ACC112 (cell line): Measurements from ENCODE around the gene DNAJC17.
A peak's percentile ranks its signal among the peaks of the same experiment; 100 is the strongest.

Experiments used
- H2AFZ ChIP-seq: fragments of 200-600 bp; sonication (generic); one replicate; pipeline ENCODE4 v1.6.0; 2017; ENCODE audit warnings: antibody characterized with exemption, low read length; ENCODE audit not compliant: unreplicated experiment
- H3K27ac ChIP-seq: fragments of 200-600 bp; sonication (generic); 2 replicates; pipeline ENCODE4 v1.5.1; 2014; ENCODE audit warnings: low read depth, mild to moderate bottlenecking, antibody characterized with exemption, low read length, moderate library complexity
- H3K27me3 ChIP-seq: fragments of 200-600 bp; sonication (generic); 2 replicates; pipeline ENCODE4 v1.6.1; 2014; ENCODE audit warnings: mild to moderate bottlenecking, antibody characterized with exemption, low read length, moderate library complexity, mixed read lengths; ENCODE audit not compliant: insufficient read depth
- H3K36me3 ChIP-seq: fragments of 200-600 bp; sonication (generic); 2 replicates; pipeline ENCODE4 v1.6.1; 2016; ENCODE audit warnings: mild to moderate bottlenecking, antibody characterized with exemption, low read length, moderate library complexity, mixed read lengths; ENCODE audit not compliant: insufficient read depth
- H3K4me1 ChIP-seq: fragments of 200-600 bp; sonication (generic); one replicate; pipeline ENCODE4 v1.6.1; 2016; ENCODE audit warnings: low read length, mixed read lengths; ENCODE audit not compliant: insufficient read depth, unreplicated experiment, control insufficient read depth
- H3K4me3 ChIP-seq: fragments of 200-600 bp; sonication (generic); 2 replicates; pipeline ENCODE4 v1.5.1; 2014; ENCODE audit warnings: mild to moderate bottlenecking, low read depth, low read length
- H3K79me2 ChIP-seq: fragments of 200-600 bp; sonication (generic); one replicate; pipeline ENCODE4 v1.6.0; 2016; ENCODE audit warnings: low read length; ENCODE audit not compliant: control insufficient read depth, unreplicated experiment, insufficient read depth

The DNAJC17 gene

GRCh38 chr15:40830884-40831283 is 23.6 kb upstream of the DNAJC17 start:
- Histone ChIP-seq H3K79me2 (no peaks in the 10 kb centered on the region), H3K27ac (no peak overlapping the region), H3K27me3 (no peaks in the 10 kb centered on the region), H3K36me3 (no peaks in the 10 kb centered on the region), H2AFZ (peak overlapping the region; percentile 5), H3K4me1 (peaks cover 6% of the 10 kb centered on the region), H3K4me3 (no peak overlapping the region)

GRCh38 chr15:40829115-40829514 is 21.8 kb upstream of the DNAJC17 start:
- Histone ChIP-seq H3K36me3 (no peaks in the 10 kb centered on the region), H3K79me2 (no peaks in the 10 kb centered on the region), H3K27ac (no peak overlapping the region), H3K27me3 (no peaks in the 10 kb centered on the region), H3K4me1 (no peaks in the 10 kb centered on the region), H3K4me3 (no peak overlapping the region), H2AFZ (no peak overlapping the region)

- H3K36me3 ChIP-seq = no peaks in the 10 kb centered on the region
- H3K79me2 ChIP-seq = no peaks in the 10 kb centered on the region
- no peak within 1 kb of the TSS for H3K27ac ChIP-seq
- no peak within 1 kb of the TSS for H3K4me3 ChIP-seq
- H2AFZ ChIP-seq = no peak within 1 kb of the TSS
- H3K4me1 ChIP-seq = no peaks in the 10 kb centered on the region
- H3K27me3 ChIP-seq = no peaks in the 10 kb centered on the region
These were observed 21.3 kb upstream of the DNAJC17 start, which contains the start of gene PPP1R14D for GRCh38 chr15:40828447-40829036. Gene PPP1R14D (minus strand): TSS chr15:40828708. CDS start chr15:40828641, 67 bp downstream.

GRCh38 chr15:40826423-40827075 is 19.3 kb upstream of the DNAJC17 start:
- Histone ChIP-seq H3K27ac (no peak overlapping the region), H3K79me2 (no peaks in the 10 kb centered on the region), H3K4me1 (no peaks in the 10 kb centered on the region), H3K36me3 (no peaks in the 10 kb centered on the region), H3K27me3 (no peaks in the 10 kb centered on the region), H3K4me3 (no peak overlapping the region), H2AFZ (no peak overlapping the region)

GRCh38 chr15:40825661-40826422 is 18.6 kb upstream of the DNAJC17 start:
- Histone ChIP-seq H3K4me3 (no peak overlapping the region), H3K4me1 (no peaks in the 10 kb centered on the region), H3K36me3 (no peaks in the 10 kb centered on the region), H3K79me2 (no peaks in the 10 kb centered on the region), H3K27ac (no peak overlapping the region), H3K27me3 (no peaks in the 10 kb centered on the region), H2AFZ (no peak overlapping the region)

- no peak overlapping the region for H3K27ac ChIP-seq
- H3K79me2 ChIP-seq = no peaks in the 10 kb centered on the region
These were observed 16.5 kb upstream of the DNAJC17 start for GRCh38 chr15:40823572-40824343.

GRCh38 chr15:40821195-40821594 is 13.9 kb upstream of the DNAJC17 start:
- H3K79me2 ChIP-seq = no peaks in the 10 kb centered on the region
- H2AFZ ChIP-seq = no peak overlapping the region
- no peak overlapping the region for H3K27ac ChIP-seq
- no peaks in the 10 kb centered on the region for H3K4me1 ChIP-seq
- no peak overlapping the region for H3K4me3 ChIP-seq
- H3K27me3 ChIP-seq = no peaks in the 10 kb centered on the region
- H3K36me3 ChIP-seq = no peaks in the 10 kb centered on the region

More at GRCh38 chr15:40823572-40824343, 16.5 kb upstream of the DNAJC17 start:
- Histone ChIP-seq H3K4me3 (no peak overlapping the region), H3K4me1 (no peaks in the 10 kb centered on the region), H3K27me3 (no peaks in the 10 kb centered on the region), H3K36me3 (no peaks in the 10 kb centered on the region), H2AFZ (no peak overlapping the region)

GRCh38 chr15:40819048-40819447 is 11.8 kb upstream of the DNAJC17 start:
- no peaks in the 10 kb centered on the region for H3K79me2 ChIP-seq
- H2AFZ ChIP-seq = no peak overlapping the region
- H3K36me3 ChIP-seq = no peaks in the 10 kb centered on the region
- H3K27me3 ChIP-seq = no peaks in the 10 kb centered on the region
- no peaks in the 10 kb centered on the region for H3K4me1 ChIP-seq
- no peak overlapping the region for H3K4me3 ChIP-seq
- H3K27ac ChIP-seq = no peak overlapping the region

GRCh38 chr15:40815042-40815698 is 7.9 kb upstream of the DNAJC17 start:
- Histone ChIP-seq H3K27ac (no peak overlapping the region), H3K27me3 (no peaks in the 10 kb centered on the region), H3K4me1 (no peaks in the 10 kb centered on the region), H3K79me2 (no peaks in the 10 kb centered on the region), H3K36me3 (peaks cover 8% of the 10 kb centered on the region; the same call in 1 of the 2 replicates), H2AFZ (no peak overlapping the region), H3K4me3 (no peak overlapping the region)
